NCI-H2227 (cell line): ENCODE results near the gene MFAP4.

Source experiments
- DNase-seq: peaks from one replicate; lab custom pipeline; 2025; ENCODE audit not compliant: unreplicated experiment; lab: John Stamatoyannopoulos, UW

Gene MFAP4

GRCh38 chr17:19410875-19411620, 24.1 kb upstream of the MFAP4 start, which contains the start of gene RNF112:
RNF112 (plus strand) TSS chr17:19411232; CDS start chr17:19411409, 177 bp downstream.
- peak; percentile 60 for DNase-seq

GRCh38 chr17:19410091-19410490, 23.1 kb upstream of the MFAP4 start:
- no peak for DNase-seq

- no peak for DNase-seq
Measured at GRCh38 chr17:19409509-19409908, 22.5 kb upstream of the MFAP4 start.

GRCh38 chr17:19409066-19409465, 22.1 kb upstream of the MFAP4 start:
- DNase-seq = no peak

GRCh38 chr17:19408346-19408710, 21.3 kb upstream of the MFAP4 start:
- DNase-seq = no peak

- DNase-seq = no peak
Measured at GRCh38 chr17:19407601-19408345, 20.8 kb upstream of the MFAP4 start.

- no peak for DNase-seq
Measured at GRCh38 chr17:19405114-19405513, 18.1 kb upstream of the MFAP4 start.

- DNase-seq = no peak
Measured at GRCh38 chr17:19404264-19404663, 17.3 kb upstream of the MFAP4 start.

GRCh38 chr17:19403021-19403420, 16.0 kb upstream of the MFAP4 start:
- no peak for DNase-seq

GRCh38 chr17:19402171-19402570, 15.2 kb upstream of the MFAP4 start:
- DNase-seq = no peak

- no peak for DNase-seq
Measured at GRCh38 chr17:19401321-19402010, 14.5 kb upstream of the MFAP4 start.

GRCh38 chr17:19399750-19400450, 12.9 kb upstream of the MFAP4 start:
- DNase-seq = no peak

GRCh38 chr17:19398301-19399181, 11.6 kb upstream of the MFAP4 start:
- DNase-seq = no peak

GRCh38 chr17:19397556-19398041, 10.6 kb upstream of the MFAP4 start:
- no peak for DNase-seq

GRCh38 chr17:19392303-19392702, 5.3 kb upstream of the MFAP4 start:
- DNase-seq = no peak

GRCh38 chr17:19391432-19391831, 4.4 kb upstream of the MFAP4 start:
- DNase-seq = no peak

- DNase-seq = no peak
Measured at GRCh38 chr17:19390951-19391350, 4.0 kb upstream of the MFAP4 start.

GRCh38 chr17:19388791-19389785, 2.1 kb upstream of the MFAP4 start:
- DNase-seq = no peak
